Left ventricle myocardium inferior (tissue), 1 donor: ENCODE measurements around the gene NAA10. TPM values are rescaled to one million over a fixed set of nuclear protein-coding genes. Genes with fewer than 3 reads are reported as not detected.

Experiments used
- DNase-seq: peaks from one replicate; pipeline ENCODE4 v3.0.0-alpha.2; 2020
- H3K27ac ChIP-seq: fragments of 200-600 bp; replicated peaks from 2 replicates; pipeline ENCODE4 v1.8.0; 2021
- H3K27me3 ChIP-seq: fragments of 200-600 bp; 2 replicates; pipeline ENCODE4 v1.8.0; 2021; ENCODE audit warnings: low read depth
- H3K36me3 ChIP-seq: fragments of 200-600 bp; 2 replicates; pipeline ENCODE4 v1.8.0; 2021
- H3K4me1 ChIP-seq: fragments of 200-600 bp; 2 replicates; pipeline ENCODE4 v1.8.0; 2021
- H3K4me3 ChIP-seq: fragments of 200-600 bp; 2 replicates; pipeline ENCODE4 v1.8.0; 2021; ENCODE audit warnings: mild to moderate bottlenecking, moderate library complexity
- H3K9me3 ChIP-seq: fragments of 200-600 bp; replicated peaks from 2 replicates; pipeline ENCODE4 v1.8.0; 2021
- intact Hi-C: fragments of 100-400 bp; cut with micrococcal nuclease; formaldehyde crosslinking; loops from one replicate; pipeline ENCODE4 v1.11.0; 2022
- total RNA-seq: library from RNA; stranded (reverse); fragmentation: NEBNext Ultra II Directional; extraction: Animal tissue kit (Norgen Biotek cat#: 25700); gene quantifications from one replicate; pipeline ENCODE4 v1.2.1, GENCODE V29; 2021
- TF ChIP-seq, protein P1 (sequence below): fragments of 200-600 bp; IDR thresholded peaks from 2 replicates; pipeline ENCODE4 v1.8.0; 2021; ENCODE audit warnings: antibody characterized with exemption, mild to moderate bottlenecking, borderline replicate concordance
- donor health status: DM: no; HTN: yes; CAD: no; lungs with severe emphysema.

NAA10 gene
- total RNA-seq, 1 donor from 2014 or later, result 67.1 TPM

DNA sequence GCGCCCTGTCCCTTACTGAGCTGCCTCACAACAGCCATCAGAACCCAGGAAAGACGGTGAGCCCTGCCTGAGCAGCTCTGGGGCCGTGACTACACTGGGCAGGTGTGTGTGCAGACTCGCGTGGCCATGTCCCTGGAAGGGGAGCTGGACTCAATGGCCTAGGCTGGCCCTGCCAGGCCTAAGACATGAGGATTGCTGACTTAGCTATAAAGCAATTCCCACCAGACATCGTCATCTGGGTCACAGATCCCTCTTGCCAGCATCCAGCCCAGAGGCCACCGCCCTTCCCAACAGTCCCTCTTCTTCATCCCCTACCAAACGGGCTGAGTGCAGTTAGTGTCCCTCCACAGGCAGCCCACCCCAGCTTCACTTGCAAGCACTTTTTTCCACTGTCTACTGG, 3.7 kb downstream of the NAA10 start:
- Histone ChIP-seq H3K4me3 (no peak overlapping the region), H3K27me3 (no peaks in the 10 kb centered on the region), H3K27ac (peak overlapping the region; percentile 12), H3K36me3 (peaks cover 31% of the 10 kb centered on the region), H3K9me3 (no peaks in the 10 kb centered on the region), H3K4me1 (peaks cover 52% of the 10 kb centered on the region)
- intact Hi-C loops, result no loop called here
- DNase-seq, result no peak
- TF ChIP-seq, protein P1, sequence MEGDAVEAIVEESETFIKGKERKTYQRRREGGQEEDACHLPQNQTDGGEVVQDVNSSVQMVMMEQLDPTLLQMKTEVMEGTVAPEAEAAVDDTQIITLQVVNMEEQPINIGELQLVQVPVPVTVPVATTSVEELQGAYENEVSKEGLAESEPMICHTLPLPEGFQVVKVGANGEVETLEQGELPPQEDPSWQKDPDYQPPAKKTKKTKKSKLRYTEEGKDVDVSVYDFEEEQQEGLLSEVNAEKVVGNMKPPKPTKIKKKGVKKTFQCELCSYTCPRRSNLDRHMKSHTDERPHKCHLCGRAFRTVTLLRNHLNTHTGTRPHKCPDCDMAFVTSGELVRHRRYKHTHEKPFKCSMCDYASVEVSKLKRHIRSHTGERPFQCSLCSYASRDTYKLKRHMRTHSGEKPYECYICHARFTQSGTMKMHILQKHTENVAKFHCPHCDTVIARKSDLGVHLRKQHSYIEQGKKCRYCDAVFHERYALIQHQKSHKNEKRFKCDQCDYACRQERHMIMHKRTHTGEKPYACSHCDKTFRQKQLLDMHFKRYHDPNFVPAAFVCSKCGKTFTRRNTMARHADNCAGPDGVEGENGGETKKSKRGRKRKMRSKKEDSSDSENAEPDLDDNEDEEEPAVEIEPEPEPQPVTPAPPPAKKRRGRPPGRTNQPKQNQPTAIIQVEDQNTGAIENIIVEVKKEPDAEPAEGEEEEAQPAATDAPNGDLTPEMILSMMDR, result no peak

DNA sequence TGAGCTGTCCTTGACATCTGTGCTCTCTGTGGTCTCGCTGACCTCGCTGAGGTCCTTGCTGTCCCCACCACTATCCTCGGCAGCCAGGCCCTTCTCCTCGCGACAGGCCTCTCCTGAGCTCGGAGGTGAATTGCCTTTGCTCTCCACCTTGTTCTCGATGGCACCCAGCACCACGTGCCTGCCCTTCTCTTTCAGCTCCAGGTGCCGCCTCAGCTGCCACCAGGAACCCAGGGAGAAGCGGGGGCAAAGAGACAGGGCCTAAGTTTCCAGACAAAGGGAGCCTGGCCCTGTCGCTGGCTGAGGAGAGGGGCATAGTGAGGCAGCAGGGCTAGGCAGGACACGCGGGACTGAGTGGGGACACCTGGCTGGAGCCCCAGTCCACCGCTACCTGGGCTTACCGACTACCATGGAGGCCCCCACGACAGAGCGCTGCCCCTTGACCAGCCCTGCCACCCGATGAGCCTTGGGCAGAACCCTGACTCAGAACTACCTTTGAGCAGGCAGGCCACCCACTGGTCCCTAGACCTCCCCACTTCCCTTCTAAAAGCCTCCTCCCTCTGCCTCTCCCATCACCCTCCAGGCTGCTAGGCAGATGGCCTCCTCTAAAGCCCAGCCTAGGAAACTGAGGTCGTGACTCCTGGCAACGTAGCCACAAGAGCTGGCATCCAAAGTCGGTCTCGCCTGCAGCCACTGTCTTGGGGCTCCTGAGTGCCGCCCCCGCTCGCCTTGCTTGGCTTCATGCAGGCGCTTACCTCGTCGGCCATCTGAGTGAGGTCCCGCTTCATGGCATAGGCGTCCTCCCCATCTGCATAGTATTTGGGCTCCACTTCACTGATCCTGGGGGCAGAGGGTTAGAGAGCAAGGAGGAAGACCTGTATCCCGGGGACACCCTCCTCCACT, 4.6 kb downstream of the NAA10 start:
- Histone ChIP-seq H3K27me3 (no peaks in the 10 kb centered on the region), H3K27ac (peak overlapping the region; percentile 85), H3K9me3 (no peaks in the 10 kb centered on the region), H3K4me1 (peaks cover 54% of the 10 kb centered on the region), H3K36me3 (peaks cover 31% of the 10 kb centered on the region), H3K4me3 (no peak overlapping the region)
- intact Hi-C loops, result no loop called here
- TF ChIP-seq, protein P1, result no peak
- DNase-seq, result no peak

DNA sequence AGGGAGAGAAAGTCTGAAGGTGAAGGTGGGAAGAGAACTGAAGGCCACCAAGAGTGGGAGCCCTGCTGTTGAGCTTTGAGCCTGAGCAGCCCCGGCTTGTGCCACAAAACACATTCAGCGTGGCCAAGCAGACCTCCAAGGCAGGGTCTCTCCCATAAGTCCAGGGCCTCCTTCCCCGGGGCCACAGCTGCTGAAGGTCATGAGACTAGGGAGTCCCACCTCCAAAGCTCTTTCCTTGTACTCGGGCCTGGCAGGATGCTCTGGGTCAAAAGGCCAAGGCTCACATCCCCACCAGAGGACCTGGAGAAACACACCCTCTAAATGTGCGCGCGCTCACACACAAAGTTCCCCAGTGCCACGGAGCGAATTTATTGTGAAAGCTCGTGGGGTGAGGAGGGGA, 5.3 kb downstream of the NAA10 start:
- Histone ChIP-seq H3K27me3 (no peaks in the 10 kb centered on the region), H3K4me3 (peak overlapping the region; percentile 71), H3K36me3 (peaks cover 31% of the 10 kb centered on the region), H3K27ac (peak overlapping the region; percentile 85), H3K4me1 (peaks cover 60% of the 10 kb centered on the region), H3K9me3 (no peaks in the 10 kb centered on the region)
- intact Hi-C loops, result no loop called here
- TF ChIP-seq, protein P1, result no peak
- no peak for DNase-seq

DNA sequence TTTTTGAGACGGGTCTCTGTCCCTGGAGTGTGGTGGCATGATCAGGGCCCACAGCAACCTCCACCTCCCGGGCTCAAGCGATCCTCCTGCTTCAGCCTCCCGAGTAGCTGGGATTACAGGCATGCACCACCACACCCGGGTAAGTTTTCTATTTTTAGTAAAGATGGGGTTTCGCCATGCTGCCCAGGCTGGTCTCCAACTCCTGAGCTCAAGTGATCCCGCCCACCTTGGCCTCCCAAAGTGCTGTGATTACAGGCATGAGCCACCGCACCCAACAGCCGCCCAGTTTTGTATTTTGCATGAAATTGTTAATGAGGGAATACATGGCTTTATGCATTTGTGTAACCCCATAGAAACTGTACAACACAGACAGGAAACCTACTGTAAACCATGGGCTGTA, 6.0 kb downstream of the NAA10 start:
- intact Hi-C loops, result no loop called here
- Histone ChIP-seq H3K9me3 (no peaks in the 10 kb centered on the region), H3K27me3 (no peaks in the 10 kb centered on the region), H3K36me3 (peaks cover 31% of the 10 kb centered on the region), H3K27ac (peak overlapping the region; percentile 85), H3K4me1 (peaks cover 58% of the 10 kb centered on the region), H3K4me3 (peak overlapping the region; percentile 71)
- TF ChIP-seq, protein P1, result no peak
- DNase-seq, result no peak

DNA sequence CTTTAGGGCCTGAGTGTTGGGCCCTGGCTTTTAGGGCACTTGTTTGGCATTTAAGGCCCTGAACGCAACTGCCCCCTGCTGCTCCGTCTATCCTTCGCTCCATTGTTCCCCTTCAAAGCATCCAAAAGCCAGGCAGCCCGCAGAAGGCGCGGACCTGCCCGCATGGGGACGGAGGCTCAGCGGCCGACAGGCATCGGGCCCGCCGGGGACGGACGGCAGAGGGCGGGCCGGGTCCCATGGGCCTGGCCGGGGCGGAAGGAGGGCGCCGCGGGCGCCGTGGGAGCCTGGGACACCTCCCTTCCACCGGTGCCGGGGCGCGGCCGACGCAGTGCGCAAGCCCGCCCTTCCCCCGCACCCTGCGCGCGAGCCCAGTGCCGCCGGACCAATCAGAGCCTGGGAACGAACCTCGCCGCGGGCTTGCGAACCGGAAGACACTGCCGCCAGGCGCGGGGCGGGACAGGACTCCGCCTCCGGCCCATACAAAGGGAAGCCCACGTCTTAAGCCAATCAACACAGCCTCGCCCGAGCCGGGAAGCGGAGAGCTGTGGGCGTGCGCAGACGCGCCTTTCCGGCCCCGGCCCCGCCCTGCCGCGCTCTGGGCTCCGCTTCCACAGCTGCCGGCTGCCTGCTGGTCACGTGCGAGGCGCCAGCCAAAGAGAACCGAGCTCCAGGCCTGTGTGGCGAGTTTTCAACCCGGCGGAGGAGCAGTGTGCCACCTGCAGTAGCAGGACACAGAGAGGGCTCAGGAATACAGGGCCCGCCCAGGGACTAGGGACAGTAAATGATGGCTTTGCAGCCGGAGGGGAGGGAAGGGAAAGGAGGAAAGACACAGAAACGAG, 6.7 kb downstream of the NAA10 start:
- Histone ChIP-seq H3K27me3 (no peaks in the 10 kb centered on the region), H3K27ac (peak overlapping the region; percentile 97), H3K36me3 (peaks cover 31% of the 10 kb centered on the region), H3K4me1 (peaks cover 58% of the 10 kb centered on the region), H3K4me3 (peak overlapping the region; percentile 71), H3K9me3 (no peaks in the 10 kb centered on the region)
- intact Hi-C loops, result no loop called here
- TF ChIP-seq, protein P1, result peak; percentile 17
- peak; percentile 94 for DNase-seq
